Spleen (tissue), 11 donors: ENCODE data around the gene SHMT2. TPM values are rescaled to one million over a fixed set of nuclear protein-coding genes. Genes with fewer than 3 reads are reported as not detected.
A peak's percentile ranks its signal among the peaks of the same experiment; 100 is the strongest.

Experiments used
- DNase-seq: peaks from one replicate; pipeline ENCODE4 v3.0.0-alpha.2; 2020
- H3K27ac ChIP-seq, 8 donors: fragments of 200-600 bp; sonication (generic) in 7 of 8; 1 replicate in 4 of 8; 2 replicates in 4 of 8; pipeline versions ENCODE4 v1.5.0 to v1.8.0; 2016 to 2021; ENCODE audit warnings: inconsistent platforms in 4 of 8, mild to moderate bottlenecking in 4 of 8, moderate library complexity in 1 of 8
- H3K27me3 ChIP-seq, 7 donors: fragments of 200-600 bp; sonication (generic) in 6 of 7; replicated peaks in 1 of 7; 1 replicate in 4 of 7; 2 replicates in 3 of 7; pipeline versions ENCODE4 v1.5.0 to v1.8.0; 2016 to 2021; ENCODE audit warnings: inconsistent platforms in 3 of 7, mild to moderate bottlenecking in 1 of 7
- H3K36me3 ChIP-seq, 6 donors: fragments of 200-600 bp; sonication (generic) in 5 of 6; 1 replicate in 4 of 6; 2 replicates in 2 of 6; pipeline versions ENCODE4 v1.5.0 to v1.8.0; 2016 to 2021; ENCODE audit warnings: inconsistent platforms in 2 of 6
- H3K4me1 ChIP-seq, 6 donors: fragments of 200-600 bp; sonication (generic) in 5 of 6; 1 replicate in 3 of 6; 2 replicates in 3 of 6; pipeline versions ENCODE4 v1.5.0 to v1.8.0; 2016 to 2021; ENCODE audit warnings: inconsistent platforms in 3 of 6
- H3K4me3 ChIP-seq, 8 donors: fragments of 200-600 bp; sonication (generic) in 7 of 8; 1 replicate in 4 of 8; 2 replicates in 4 of 8; pipeline versions ENCODE4 v1.5.0 to v1.8.0; 2016 to 2021; ENCODE audit warnings: inconsistent platforms in 4 of 8, mild to moderate bottlenecking in 4 of 8, moderate library complexity in 2 of 8
- H3K9me3 ChIP-seq, 8 donors: fragments of 200-600 bp; sonication (generic) in 7 of 8; 1 replicate in 4 of 8; 2 replicates in 4 of 8; pipeline versions ENCODE4 v1.5.0 to v1.8.0; 2016 to 2021; ENCODE audit warnings: inconsistent platforms in 4 of 8
- CTCF ChIP-seq, 11 experiments: fragments of 200-600 bp in 7 of 11; fragments of 450-650 bp in 4 of 11; sonication (generic) in 4 of 11; IDR thresholded peaks in 8 of 11; conservative IDR thresholded peaks in 3 of 11; 1 replicate in 7 of 11; 2 replicates in 4 of 11; pipeline versions ENCODE4 v1.4.0 to v1.8.0; 2016 to 2021; ENCODE audit warnings: antibody characterized with exemption in 11 of 11, inconsistent platforms in 4 of 11, mild to moderate bottlenecking in 1 of 11
- POLR2A ChIP-seq, 3 donors: fragments of 450-650 bp; IDR thresholded peaks; one replicate each; pipeline ENCODE4 v1.5.1; 2017; ENCODE audit warnings: antibody characterized with exemption in 3 of 3, mild to moderate bottlenecking in 1 of 3
- POLR2AphosphoS5 ChIP-seq, 3 donors: sonication (generic); formaldehyde crosslinking; IDR thresholded peaks; one replicate each; pipeline ENCODE4 v1.5.1; 2017; ENCODE audit warnings: antibody characterized with exemption in 3 of 3
- WGBS, 5 donors: extraction: QIAGEN DNeasy Blood & Tissue Kit in 3 of 5; methylation state at CpG; one replicate each; pipeline versions ENCODE4 v1.1.5 to v1.1.7; 2013 to 2018; 5-methylcytosine and 5-hydroxymethylcytosine counted together
- intact Hi-C: fragments of 100-400 bp; cut with DNase I; formaldehyde crosslinking; loops from one replicate; pipeline ENCODE4 v1.15.0; 2023; ENCODE audit warnings: low total_unique reads
- polyA plus RNA-seq, 3 donors: library from polyadenylated mRNA; stranded (reverse); fragments of 200-250 nt; gene quantifications; one replicate each; pipeline ENCODE4 v1.2.1, GENCODE V29; 2013
- total RNA-seq, 7 donors: library from RNA; depleted of rRNA in 3 of 7; stranded (reverse); fragments of >200 nt in 3 of 7; fragmentation: NEBNext Ultra II Directional in 4 of 7; extraction: Animal tissue kit (Norgen Biotek cat#: 25700) in 4 of 7; gene quantifications; one replicate each; pipeline versions ENCODE4 v1.1.0 to v1.2.1, GENCODE V29; 2016 to 2021
- donor health status: healthy with polysubstance abuse.
- donor health status: DM: no; HTN: no; CAD: no; lungs with moderate emphysema.
- donor health status: DM: no; HTN: no; CAD: no.
- donor health status: Bipolar disorder and iron deficiency.
- donor health status: healthy.
- donor health status: DM: no; HTN: no; CAD: no.
- donor health status: DM: yes; HTN: yes; CAD: no.

SHMT2 gene
- total and polyA plus RNA-seq, 10 donors = 47.3 to 86.6 (median 62.9) TPM

GRCh38 chr12:57243521-57244311 lies 14.2 kb downstream of the SHMT2 start:
- TF ChIP-seq CTCF (IDR thresholded peaks at IDR 0.05 in 8 of 11, conservative IDR thresholded peaks at IDR 0.05 in 3 of 11) (peak; percentile 57 to 86 (median 74)), POLR2A (IDR thresholded peaks at IDR 0.05) (no peak), POLR2AphosphoS5 (IDR thresholded peaks at IDR 0.05) (peak in 2 of 3 donors; percentile 22 to 40)
- WGBS, 5 donors = 9 to 12% (median 11%) methylated on average over 33 to 41 of the region's 41 CpGs
- intact Hi-C loops = no loop called here
- H3K4me1 ChIP-seq = peaks cover 48 to 59% (median 55%) of the 10 kb centered on the region in 6 donors
- H3K4me3 ChIP-seq = peak overlapping the region in 7 of 8 donors; percentile 15 to 77 (median 32)
- H3K27ac ChIP-seq = peak overlapping the region in 1 of 8 donors; percentile 2
- peaks cover 0 to 5% (median 0%) of the 10 kb centered on the region in 6 donors for H3K36me3 ChIP-seq
- peak; percentile 93 for DNase-seq
- H3K9me3 ChIP-seq = no peaks in the 10 kb centered on the region
- H3K27me3 ChIP-seq = peaks cover 0 to 69% (median 56%) of the 10 kb centered on the region in 7 donors

GRCh38 chr12:57244312-57244696 lies 14.8 kb downstream of the SHMT2 start:
- H3K27ac ChIP-seq = no peak overlapping the region
- intact Hi-C loops = no loop called here
- peaks cover 0 to 5% (median 0%) of the 10 kb centered on the region in 6 donors for H3K36me3 ChIP-seq
- no peak for DNase-seq
- 64 to 89% (median 73%) methylated on average over 6 of the region's 6 CpGs for WGBS, 5 donors
- TF ChIP-seq POLR2AphosphoS5 (IDR thresholded peaks at IDR 0.05) (no peak), POLR2A (IDR thresholded peaks at IDR 0.05) (no peak), CTCF (IDR thresholded peaks at IDR 0.05 in 8 of 11, conservative IDR thresholded peaks at IDR 0.05 in 3 of 11) (no peak)
- no peaks in the 10 kb centered on the region for H3K9me3 ChIP-seq
- peaks cover 0 to 63% (median 50%) of the 10 kb centered on the region in 7 donors for H3K27me3 ChIP-seq
- peaks cover 42 to 59% (median 49%) of the 10 kb centered on the region in 6 donors for H3K4me1 ChIP-seq
- H3K4me3 ChIP-seq = peak overlapping the region in 1 of 8 donors; percentile 77

- intact Hi-C loops = no loop called here
- Histone ChIP-seq H3K27ac (no peak overlapping the region), H3K9me3 (no peaks in the 10 kb centered on the region), H3K27me3 (peaks cover 0 to 36% (median 23%) of the 10 kb centered on the region in 7 donors), H3K36me3 (peaks cover 0 to 5% (median 0%) of the 10 kb centered on the region in 6 donors), H3K4me1 (peaks cover 18 to 32% (median 22%) of the 10 kb centered on the region in 6 donors), H3K4me3 (no peak overlapping the region)
- TF ChIP-seq POLR2A (IDR thresholded peaks at IDR 0.05) = no peak
- TF ChIP-seq POLR2AphosphoS5 (IDR thresholded peaks at IDR 0.05) = no peak
- no peak for TF ChIP-seq CTCF (IDR thresholded peaks at IDR 0.05 in 8 of 11, conservative IDR thresholded peaks at IDR 0.05 in 3 of 11)
- 89 to 100% (median 97%) methylated on average over 1 of the region's 1 CpG for WGBS, 5 donors
- no peak for DNase-seq
Measured at GRCh38 chr12:57247041-57247440, 17.5 kb downstream of the SHMT2 start.
